H9 (cell line): Measurements from ENCODE around the gene LARP6. TPM values are rescaled to one million over a fixed set of nuclear protein-coding genes. Genes with fewer than 3 reads are reported as not detected.

Experiments used
- DNase-seq: peaks from one replicate; pipeline ENCODE4 v3.0.0-alpha.2; 2017
- H2AFZ ChIP-seq: one replicate; pipeline ENCODE4 v1.6.1; 2013; ENCODE audit warnings: mild to moderate bottlenecking, low read length, control low read depth, moderate library complexity
- H2AK5ac ChIP-seq: 2 replicates; pipeline ENCODE4 v1.6.1; 2013; ENCODE audit warnings: low read length, control low read depth, mixed read lengths; ENCODE audit not compliant: insufficient read length
- H2BK120ac ChIP-seq: one replicate; pipeline ENCODE4 v1.6.1; 2013; ENCODE audit warnings: low read depth, mild to moderate bottlenecking, low read length, control low read depth, inconsistent platforms; ENCODE audit not compliant: poor library complexity, severe bottlenecking
- H2BK12ac ChIP-seq: 2 replicates; pipeline ENCODE4 v1.6.1; 2013; ENCODE audit warnings: low read length, control low read depth, mixed read lengths, low read depth; ENCODE audit not compliant: insufficient read length
- H2BK15ac ChIP-seq: 2 replicates; pipeline ENCODE4 v1.6.1; 2013; ENCODE audit warnings: low read depth, low read length, control low read depth
- H2BK20ac ChIP-seq: one replicate; pipeline ENCODE4 v1.6.1; 2013; ENCODE audit warnings: low read depth, mild to moderate bottlenecking, low read length, control low read depth, inconsistent platforms; ENCODE audit not compliant: poor library complexity, severe bottlenecking
- H2BK5ac ChIP-seq: 2 replicates; pipeline ENCODE4 v1.6.1; 2013; ENCODE audit warnings: low read length, control low read depth, mixed read lengths; ENCODE audit not compliant: insufficient read length
- H3K14ac ChIP-seq: 2 replicates; pipeline ENCODE4 v1.6.1; 2013; ENCODE audit warnings: low read length, control low read depth; ENCODE audit not compliant: insufficient read depth
- H3K18ac ChIP-seq: 2 replicates; pipeline ENCODE4 v1.6.1; 2013; ENCODE audit warnings: low read depth, mild to moderate bottlenecking, mixed read lengths, low read length, control low read depth; ENCODE audit not compliant: insufficient read length
- H3K23ac ChIP-seq: 2 replicates; pipeline ENCODE4 v1.6.1; 2013; ENCODE audit warnings: low read length, control low read depth, mixed read lengths, low read depth; ENCODE audit not compliant: insufficient read length
- H3K23me2 ChIP-seq: 2 replicates; pipeline ENCODE4 v1.6.1; 2013; ENCODE audit warnings: low read depth, mild to moderate bottlenecking, mixed read lengths, low read length, control low read depth; ENCODE audit not compliant: insufficient read length, poor library complexity, severe bottlenecking
- H3K27ac ChIP-seq: 2 replicates; pipeline ENCODE4 v1.5.1; 2013; ENCODE audit warnings: low read length, control low read depth, mixed read lengths, low read depth; ENCODE audit not compliant: insufficient read length
- H3K27me3 ChIP-seq: 2 replicates; pipeline ENCODE4 v1.6.1; 2013; ENCODE audit warnings: low read length, control low read depth, inconsistent platforms; ENCODE audit not compliant: insufficient read depth
- H3K4ac ChIP-seq: 2 replicates; pipeline ENCODE4 v1.6.1; 2013; ENCODE audit warnings: low read depth, mild to moderate bottlenecking, control low read depth, inconsistent platforms, low read length, moderate library complexity
- H3K4me1 ChIP-seq: 2 replicates; pipeline ENCODE4 v1.6.1; 2013; ENCODE audit warnings: low read length, control low read depth, inconsistent platforms; ENCODE audit not compliant: insufficient read depth
- H3K4me2 ChIP-seq: 2 replicates; pipeline ENCODE4 v1.6.1; 2013; ENCODE audit warnings: low read length, control low read depth, mixed read lengths; ENCODE audit not compliant: insufficient read length, insufficient read depth
- H3K56ac ChIP-seq: 2 replicates; pipeline ENCODE4 v1.6.1; 2013; ENCODE audit warnings: low read depth, mild to moderate bottlenecking, mixed read lengths, low read length, control low read depth; ENCODE audit not compliant: insufficient read length
- H3K79me1 ChIP-seq: 2 replicates; pipeline ENCODE4 v1.6.1; 2013; ENCODE audit warnings: low read depth, mild to moderate bottlenecking, moderate library complexity, low read length, control low read depth, inconsistent platforms; ENCODE audit not compliant: insufficient read depth, poor library complexity, severe bottlenecking
- H3K79me2 ChIP-seq: 2 replicates; pipeline ENCODE4 v1.6.1; 2013; ENCODE audit warnings: low read length, control low read depth, inconsistent platforms; ENCODE audit not compliant: insufficient read depth
- H3K9ac ChIP-seq: 2 replicates; pipeline ENCODE4 v1.6.1; 2013; ENCODE audit warnings: low read length, control low read depth, mixed read lengths; ENCODE audit not compliant: insufficient read length; ENCODE audit errors: extremely low read depth
- H3K9me3 ChIP-seq: one replicate; pipeline ENCODE4 v1.6.1; 2013; ENCODE audit warnings: low read depth, low read length, inconsistent platforms; ENCODE audit not compliant: control insufficient read depth
- H3T11ph ChIP-seq: one replicate; pipeline ENCODE4 v1.6.1; 2013; ENCODE audit warnings: mild to moderate bottlenecking, low read length, control low read depth, inconsistent platforms
- H4K20me1 ChIP-seq: one replicate; pipeline ENCODE4 v1.6.1; 2013; ENCODE audit not compliant: control insufficient read depth, insufficient read length, insufficient read depth
- H4K5ac ChIP-seq: 2 replicates; pipeline ENCODE4 v1.6.1; 2013; ENCODE audit warnings: low read depth, mild to moderate bottlenecking, mixed read lengths, low read length, control low read depth; ENCODE audit not compliant: insufficient read length
- H4K8ac ChIP-seq: replicated peaks from 2 replicates; pipeline ENCODE4 v1.6.1; 2013; ENCODE audit warnings: low read length, control low read depth, mixed read lengths, low read depth; ENCODE audit not compliant: insufficient read length
- H4K91ac ChIP-seq: 2 replicates; pipeline ENCODE4 v1.6.1; 2013; ENCODE audit warnings: low read depth, mild to moderate bottlenecking, moderate library complexity, mixed read lengths, low read length, control low read depth; ENCODE audit not compliant: insufficient read length
- H3K27ac Mint-ChIP-seq, 3 experiments: 2 replicates in 2 of 3; 3 replicates in 1 of 3; pipeline ENCODE4 v1.8.0; 2020 to 2021; ENCODE audit warnings: mixed read lengths in 3 of 3, mild to moderate bottlenecking in 1 of 3, moderate library complexity in 1 of 3
- H3K27me3 Mint-ChIP-seq: 2 replicates; pipeline ENCODE4 v1.8.0; 2021; ENCODE audit warnings: low read depth, mild to moderate bottlenecking, moderate library complexity, mixed read lengths
- H3K36me3 Mint-ChIP-seq, 3 experiments: 2 replicates in 2 of 3; 3 replicates in 1 of 3; pipeline ENCODE4 v1.8.0; 2020 to 2021; ENCODE audit warnings: low read depth in 3 of 3, mixed read lengths in 3 of 3; ENCODE audit not compliant: insufficient read depth in 1 of 3
- H3K4me1 Mint-ChIP-seq, 2 experiments: 2 replicates each; pipeline ENCODE4 v1.8.0; 2020; ENCODE audit warnings: mixed read lengths in 2 of 2
- H3K4me3 Mint-ChIP-seq, 2 experiments: 2 replicates in 1 of 2; 3 replicates in 1 of 2; pipeline ENCODE4 v1.8.0; 2020 to 2021; ENCODE audit warnings: mild to moderate bottlenecking in 2 of 2, mixed read lengths in 2 of 2, moderate library complexity in 1 of 2
- H3K9me3 Mint-ChIP-seq, 2 experiments: 2 replicates in 1 of 2; 3 replicates in 1 of 2; pipeline ENCODE4 v1.8.0; 2020; ENCODE audit warnings: mild to moderate bottlenecking in 2 of 2, mixed read lengths in 2 of 2, moderate library complexity in 1 of 2
- WGBS: extraction: QIAGEN DNeasy Blood & Tissue Kit; methylation state at CpG from one replicate; pipeline ENCODE4 v1.1.7; 2013; ENCODE audit warnings: missing lambda C conversion rate, low lambda C conversion rate, mixed read lengths; ENCODE audit not compliant: insufficient read length; ENCODE audit errors: extremely low coverage; 5-methylcytosine and 5-hydroxymethylcytosine counted together
- total RNA-seq: library from RNA; stranded (reverse); gene quantifications from 2 replicates; pipeline ENCODE4 v1.2.1, GENCODE V29; 2021
- TF ChIP-seq, protein P1 (sequence below): fragments of 200-600 bp; sonication (generic); conservative IDR thresholded peaks from 3 replicates; pipeline ENCODE4 v1.8.0; 2021; ENCODE audit warnings: antibody characterized with exemption, mild to moderate bottlenecking

Gene LARP6
- total RNA-seq, 1 experiment from 2014 or later = 18.9 TPM

DNA sequence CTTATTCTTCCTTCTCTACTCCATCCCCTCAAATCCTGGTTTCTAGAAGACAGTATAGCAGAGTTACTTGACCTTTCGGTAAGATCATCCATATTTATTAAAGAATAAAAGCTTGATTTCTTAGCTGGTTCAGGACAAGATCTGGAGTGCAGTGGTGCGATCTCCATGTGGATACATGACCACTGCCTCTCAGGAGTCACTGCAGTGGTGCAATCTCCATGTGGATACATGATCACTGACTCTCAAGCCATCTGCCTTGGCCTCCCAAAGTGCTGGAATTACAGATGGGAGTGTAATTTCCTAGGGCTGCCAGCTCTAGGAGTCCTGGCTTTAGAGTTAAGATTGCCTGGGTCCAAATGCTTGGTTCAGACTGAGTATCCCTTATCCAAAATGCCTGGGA is 16.5 kb downstream of the LARP6 start:
- Histone ChIP-seq H3K4me2 (no peak overlapping the region), H3K79me1 (no peaks in the 10 kb centered on the region), H2BK5ac (no peak overlapping the region), H2BK120ac (no peak overlapping the region), H3K18ac (no peak overlapping the region), H4K5ac (peak overlapping the region; percentile 42), H3K14ac (0 out of 2 replicates have a peak overlapping the region, but pooled peaks have one; percentile 13), H3T11ph (no peak overlapping the region), H4K91ac (no peak overlapping the region), H2AK5ac (no peak overlapping the region), H3K23ac (no peak overlapping the region), H3K4me1 (peaks cover 7% of the 10 kb centered on the region; the same call in 1 of the 2 replicates), H3K27me3 (no peaks in the 10 kb centered on the region), H4K20me1 (no peaks in the 10 kb centered on the region), H4K8ac (no peak overlapping the region), H3K9ac (no peak overlapping the region), H3K9me3 (peaks cover 6% of the 10 kb centered on the region), H3K4ac (no peak overlapping the region), H2BK15ac (no peak overlapping the region), H2BK20ac (no peak overlapping the region), H3K79me2 (no peaks in the 10 kb centered on the region), H2AFZ (no peak overlapping the region), H2BK12ac (no peak overlapping the region), H3K23me2 (no peaks in the 10 kb centered on the region), H3K27ac (no peak overlapping the region), H3K56ac (no peak overlapping the region)
- H3K9me3 Mint-ChIP-seq = no peaks in the 10 kb centered on the region; a peak in 1 of 5 replicates
- no peak overlapping the region for H3K27ac Mint-ChIP-seq
- peaks cover 9 to 17% of the 10 kb centered on the region in 2 experiments for H3K4me1 Mint-ChIP-seq
- peaks cover 20 to 34% (median 33%) of the 10 kb centered on the region in 3 experiments for H3K36me3 Mint-ChIP-seq
- H3K27me3 Mint-ChIP-seq = no peaks in the 10 kb centered on the region
- no peak overlapping the region for H3K4me3 Mint-ChIP-seq
- TF ChIP-seq, protein P1, sequence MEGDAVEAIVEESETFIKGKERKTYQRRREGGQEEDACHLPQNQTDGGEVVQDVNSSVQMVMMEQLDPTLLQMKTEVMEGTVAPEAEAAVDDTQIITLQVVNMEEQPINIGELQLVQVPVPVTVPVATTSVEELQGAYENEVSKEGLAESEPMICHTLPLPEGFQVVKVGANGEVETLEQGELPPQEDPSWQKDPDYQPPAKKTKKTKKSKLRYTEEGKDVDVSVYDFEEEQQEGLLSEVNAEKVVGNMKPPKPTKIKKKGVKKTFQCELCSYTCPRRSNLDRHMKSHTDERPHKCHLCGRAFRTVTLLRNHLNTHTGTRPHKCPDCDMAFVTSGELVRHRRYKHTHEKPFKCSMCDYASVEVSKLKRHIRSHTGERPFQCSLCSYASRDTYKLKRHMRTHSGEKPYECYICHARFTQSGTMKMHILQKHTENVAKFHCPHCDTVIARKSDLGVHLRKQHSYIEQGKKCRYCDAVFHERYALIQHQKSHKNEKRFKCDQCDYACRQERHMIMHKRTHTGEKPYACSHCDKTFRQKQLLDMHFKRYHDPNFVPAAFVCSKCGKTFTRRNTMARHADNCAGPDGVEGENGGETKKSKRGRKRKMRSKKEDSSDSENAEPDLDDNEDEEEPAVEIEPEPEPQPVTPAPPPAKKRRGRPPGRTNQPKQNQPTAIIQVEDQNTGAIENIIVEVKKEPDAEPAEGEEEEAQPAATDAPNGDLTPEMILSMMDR = no peak
- no CpG with 5 or more reads among the region's 2 CpGs for WGBS
- no peak for DNase-seq
